ENCODE results near the gene BRIP1.

GRCh38 chr17:61895391-61895790 is 32.1 kb upstream of the BRIP1 start:
- TF ChIP-seq CTCF (conservative IDR thresholded peaks at IDR 0.05; ENCODE audit: low read depth, low read length) (no peak), EZH2 (IDR thresholded peaks at IDR 0.05; ENCODE audit: borderline replicate concordance, low read depth, low read length, poor library complexity, severe bottlenecking) (no peak)

All from A673 (cell line).